Measurements from ENCODE around the gene PTPN2. TPM values are rescaled to one million over a fixed set of nuclear protein-coding genes. Genes with fewer than 3 reads are reported as not detected.
"Not testable (repeated sequence)": the region's sequence is repeated elsewhere in the genome, so short reads cannot be mapped to it uniquely, and the experiment has no call there.

Gene PTPN2
- total and polyA plus RNA-seq, 3 experiments from 2014 or later, result 52.6 to 91.9 (median 60.3) TPM

DNA sequence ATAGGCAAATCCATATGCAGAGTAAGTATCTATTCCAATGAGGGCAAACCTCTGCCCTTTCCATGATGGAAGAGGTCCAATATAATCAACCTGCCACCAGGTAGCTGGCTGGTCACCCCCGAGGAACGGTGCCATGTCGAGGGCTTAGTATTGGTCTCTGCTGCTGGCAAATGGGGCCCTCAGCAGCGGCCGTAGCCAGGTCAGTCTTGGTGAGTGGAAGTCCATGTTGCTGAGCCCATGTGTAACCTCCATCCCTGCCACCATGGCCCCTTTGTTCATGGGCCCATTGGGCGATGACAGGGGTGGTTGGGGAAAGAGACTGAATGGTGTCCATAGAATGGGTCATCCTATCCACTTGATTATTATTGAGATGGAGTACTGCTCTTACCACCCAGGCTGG lies 128.4 kb downstream of the PTPN2 start:
- H3K9me3 Mint-ChIP-seq; H3K27me3 Mint-ChIP-seq; H3K36me3 Mint-ChIP-seq; DNase-seq; H3K9me3 ChIP-seq (ENCODE audit: low read length); H3K27ac ChIP-seq (ENCODE audit: low read depth, low read length); H3K36me3 ChIP-seq (ENCODE audit: insufficient read depth, low read length); H3K4me3 Mint-ChIP-seq; H3K4me1 ChIP-seq (ENCODE audit: insufficient read depth, low read length); H3K27me3 ChIP-seq (ENCODE audit: insufficient read depth, low read length, poor library complexity, severe bottlenecking); CTCF ChIA-PET; H3K4me1 Mint-ChIP-seq; POLR2A ChIA-PET; H3K4me3 ChIP-seq (ENCODE audit: low read length): not testable (repeated sequence)
- H3K27ac Mint-ChIP-seq, result peak overlapping the region in 1 of 8 donors; percentile 40

DNA sequence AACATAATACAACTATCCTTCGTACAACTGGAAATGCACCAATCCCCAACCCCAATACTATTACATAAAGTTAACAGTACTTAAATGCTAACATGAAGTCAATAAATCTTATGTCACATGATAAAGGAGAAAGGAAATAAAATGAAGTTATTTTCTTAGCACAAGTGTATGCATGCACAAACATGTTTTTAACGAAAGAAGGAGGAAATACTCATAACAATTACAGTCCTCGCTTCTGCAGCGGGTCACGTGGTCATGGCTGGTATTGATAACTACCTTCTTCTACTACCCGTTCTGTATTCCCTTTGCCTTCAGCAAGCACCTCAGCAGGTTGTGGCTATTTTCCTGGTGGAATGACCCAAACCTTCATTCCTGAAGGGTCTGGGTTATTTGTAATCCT lies 129.5 kb downstream of the PTPN2 start:
- Histone ChIP-seq H3K9me3 (ENCODE audit: low read length) (no peaks in the 10 kb centered on the region), H3K36me3 (ENCODE audit: insufficient read depth, low read length) (no peaks in the 10 kb centered on the region), H3K27ac (ENCODE audit: low read depth, low read length) (no peak overlapping the region), H3K27me3 (ENCODE audit: insufficient read depth, low read length, poor library complexity, severe bottlenecking) (no peaks in the 10 kb centered on the region), H3K4me1 (ENCODE audit: insufficient read depth, low read length) (peaks cover 12% of the 10 kb centered on the region), H3K4me3 (ENCODE audit: low read length) (no peak overlapping the region)
- Mint-ChIP-seq H3K4me3 (no peak overlapping the region), H3K27ac (no peak overlapping the region), H3K9me3 (peaks cover 0 to 1% (median 0%) of the 10 kb centered on the region in 5 donors), H3K27me3 (peaks cover 0 to 5% of the 10 kb centered on the region in 2 donors), H3K4me1 (peaks cover 3 to 10% (median 7%) of the 10 kb centered on the region in 3 donors), H3K36me3 (peaks cover 0 to 4% (median 2%) of the 10 kb centered on the region in 3 donors)
- no peak for DNase-seq
- POLR2A ChIA-PET, result no interaction called here
- CTCF ChIA-PET, result no interaction called here

DNA sequence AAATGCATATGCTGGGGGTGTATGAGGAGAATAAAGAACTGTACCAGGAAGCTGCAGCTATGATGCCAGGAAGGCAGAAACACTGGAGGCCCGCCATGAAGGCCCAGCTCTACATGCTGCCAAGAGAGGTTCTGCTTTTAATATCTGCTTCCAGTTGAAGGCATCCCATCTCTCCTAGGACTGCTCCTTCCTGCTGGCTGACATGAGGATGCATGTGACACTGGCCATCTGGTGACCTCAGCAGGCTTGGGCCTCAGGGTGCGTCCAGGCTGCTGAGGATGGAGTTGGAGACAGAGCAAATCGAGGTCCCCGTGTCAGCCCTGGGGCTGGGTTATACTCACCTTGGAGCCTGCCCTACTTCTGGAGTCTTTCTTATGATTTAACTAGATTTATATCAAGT lies 132.1 kb downstream of the PTPN2 start:
- Histone ChIP-seq H3K9me3 (ENCODE audit: low read length) (no peaks in the 10 kb centered on the region), H3K4me1 (ENCODE audit: insufficient read depth, low read length) (peaks cover 12% of the 10 kb centered on the region), H3K36me3 (ENCODE audit: insufficient read depth, low read length) (no peaks in the 10 kb centered on the region), H3K27ac (ENCODE audit: low read depth, low read length) (no peak overlapping the region), H3K4me3 (ENCODE audit: low read length) (no peak overlapping the region), H3K27me3 (ENCODE audit: insufficient read depth, low read length, poor library complexity, severe bottlenecking) (no peaks in the 10 kb centered on the region)
- no peak overlapping the region for H3K27ac Mint-ChIP-seq
- H3K36me3 Mint-ChIP-seq, result peaks cover 0 to 4% (median 2%) of the 10 kb centered on the region in 3 donors
- H3K4me1 Mint-ChIP-seq, result peaks cover 3 to 10% (median 7%) of the 10 kb centered on the region in 3 donors
- peaks cover 0 to 7% of the 10 kb centered on the region in 2 donors for H3K27me3 Mint-ChIP-seq
- CTCF ChIA-PET, result interaction anchor here (1.4 kb wide), 1 partner anchor 183 kb away, joined by 4 read pairs; no protein-coding TSS in a partner anchor
- POLR2A ChIA-PET, result no interaction called here
- no peak for DNase-seq
- H3K9me3 Mint-ChIP-seq, result peaks cover 0 to 1% (median 0%) of the 10 kb centered on the region in 5 donors
- H3K4me3 Mint-ChIP-seq, result no peak overlapping the region

DNA sequence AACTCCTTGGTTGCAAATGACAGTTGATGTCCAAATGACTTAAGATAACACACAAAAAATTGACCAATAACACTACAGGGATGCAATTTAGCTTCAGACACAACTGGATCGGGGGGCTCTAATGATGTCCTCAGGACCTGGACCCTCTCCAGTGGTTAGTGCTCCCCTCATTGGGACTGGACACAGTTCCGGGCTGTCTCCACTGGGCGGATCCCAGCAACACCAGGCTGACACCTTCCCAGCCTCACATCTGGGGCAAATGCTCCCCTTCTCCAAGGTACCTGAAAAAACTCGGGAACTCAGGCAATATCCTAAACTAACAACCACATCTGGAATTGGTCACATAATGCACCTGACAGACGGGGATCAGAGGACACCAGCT lies 132.5 kb downstream of the PTPN2 start:
- no peak overlapping the region for H3K27ac Mint-ChIP-seq
- no peak overlapping the region for H3K27ac ChIP-seq (ENCODE audit: low read depth, low read length)
- no peak overlapping the region for H3K4me3 ChIP-seq (ENCODE audit: low read length)
- H3K9me3 Mint-ChIP-seq, result peaks cover 0 to under 1% (median 0%) of the 10 kb centered on the region in 5 donors
- H3K4me1 Mint-ChIP-seq, result peaks cover 3 to 10% (median 7%) of the 10 kb centered on the region in 3 donors
- H3K4me3 Mint-ChIP-seq, result no peak overlapping the region
- H3K4me1 ChIP-seq (ENCODE audit: insufficient read depth, low read length), result peaks cover 12% of the 10 kb centered on the region
- peaks cover 0 to 7% of the 10 kb centered on the region in 2 donors for H3K27me3 Mint-ChIP-seq
- no peaks in the 10 kb centered on the region for H3K27me3 ChIP-seq (ENCODE audit: insufficient read depth, low read length, poor library complexity, severe bottlenecking)
- H3K36me3 ChIP-seq (ENCODE audit: insufficient read depth, low read length), result no peaks in the 10 kb centered on the region
- POLR2A ChIA-PET, result no interaction called here
- no peak for DNase-seq
- peaks cover 0 to 2% (median under 1%) of the 10 kb centered on the region in 3 donors for H3K36me3 Mint-ChIP-seq
- no peaks in the 10 kb centered on the region for H3K9me3 ChIP-seq (ENCODE audit: low read length)
- CTCF ChIA-PET, result no interaction called here

DNA sequence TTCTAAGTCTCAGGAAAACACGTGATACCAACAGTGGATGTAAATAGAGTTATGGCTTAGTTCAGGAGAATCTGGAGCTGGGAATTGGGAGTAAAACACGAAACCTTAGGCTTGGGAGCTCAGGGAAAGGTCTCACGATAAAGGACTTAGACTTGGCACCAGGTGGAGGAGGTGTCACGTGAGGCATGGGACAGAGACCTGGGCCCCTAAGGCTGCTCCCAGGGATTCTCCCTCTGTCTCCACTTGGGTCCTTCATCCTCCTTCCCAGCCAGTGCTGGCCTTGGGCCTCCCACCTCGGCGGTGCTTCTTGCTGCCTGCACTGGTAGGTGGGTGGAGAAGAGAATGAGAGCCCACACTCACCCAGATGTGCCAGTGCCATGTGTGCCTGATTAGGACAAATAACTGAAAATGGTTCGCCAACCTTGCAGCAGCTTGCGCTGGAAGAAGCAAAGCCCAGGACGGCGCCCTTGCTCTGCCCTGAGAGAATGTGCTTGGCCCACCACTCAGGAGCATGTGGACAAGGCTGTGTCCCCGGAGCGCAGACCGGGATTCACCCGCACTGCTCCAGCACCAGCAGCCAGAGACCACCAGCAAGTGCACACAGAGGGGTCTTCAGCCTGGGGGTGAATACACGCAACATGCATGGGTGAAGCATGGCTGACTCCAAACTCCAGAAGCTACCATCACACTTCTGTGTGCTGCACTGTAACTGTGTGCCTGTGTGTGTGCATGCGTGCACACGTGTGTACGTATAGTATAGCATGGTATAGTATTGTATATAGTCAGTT lies 133.1 kb downstream of the PTPN2 start:
- Mint-ChIP-seq H3K36me3 (peaks cover 0 to 2% (median 0%) of the 10 kb centered on the region in 3 donors), H3K4me3 (peak overlapping the region in 1 of 7 donors; percentile 18), H3K27me3 (peaks cover 0 to 7% of the 10 kb centered on the region in 2 donors), H3K27ac (no peak overlapping the region), H3K4me1 (peaks cover 3 to 10% (median 7%) of the 10 kb centered on the region in 3 donors), H3K9me3 (no peaks in the 10 kb centered on the region)
- no peak overlapping the region for H3K4me3 ChIP-seq (ENCODE audit: low read length)
- no peaks in the 10 kb centered on the region for H3K27me3 ChIP-seq (ENCODE audit: insufficient read depth, low read length, poor library complexity, severe bottlenecking)
- no peak for DNase-seq
- H3K4me1 ChIP-seq (ENCODE audit: insufficient read depth, low read length), result peaks cover 12% of the 10 kb centered on the region
- no peaks in the 10 kb centered on the region for H3K36me3 ChIP-seq (ENCODE audit: insufficient read depth, low read length)
- CTCF ChIA-PET, result no interaction called here
- no peak overlapping the region for H3K27ac ChIP-seq (ENCODE audit: low read depth, low read length)
- POLR2A ChIA-PET, result no interaction called here
- H3K9me3 ChIP-seq (ENCODE audit: low read length), result no peaks in the 10 kb centered on the region

DNA sequence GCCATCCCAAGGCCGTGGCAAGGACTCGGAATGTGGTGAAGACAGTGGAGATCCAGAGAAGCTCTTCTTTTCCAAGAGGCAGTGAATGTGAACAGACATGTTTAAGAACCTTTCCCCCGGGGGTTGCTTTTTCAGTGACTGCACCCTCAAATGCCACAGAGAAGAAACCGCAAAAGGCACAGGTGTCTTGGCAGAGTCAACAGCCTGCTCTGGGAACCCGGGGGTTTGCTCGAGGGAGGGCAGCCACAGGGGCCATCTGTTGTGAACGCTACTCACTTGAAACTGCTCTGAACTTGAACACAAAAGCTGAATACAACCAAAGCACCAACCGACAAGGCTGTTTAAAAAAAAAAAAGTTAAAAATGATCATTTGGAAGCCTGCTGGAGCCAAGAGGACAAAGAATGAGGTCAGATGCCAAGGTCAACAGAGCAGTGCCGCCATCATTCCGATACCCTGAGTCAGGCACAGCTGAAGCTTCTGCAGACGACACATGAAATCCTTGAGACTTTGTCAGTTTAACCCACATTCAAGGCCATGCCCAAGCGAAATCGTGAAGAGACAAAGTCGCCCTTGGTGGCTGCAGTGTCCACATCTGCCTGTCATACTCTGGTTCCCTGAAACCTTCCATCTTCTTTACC lies 133.8 kb downstream of the PTPN2 start:
- no peak overlapping the region for H3K4me3 ChIP-seq (ENCODE audit: low read length)
- DNase-seq, result peak in 1 of 5 donors; percentile 28

DNA sequence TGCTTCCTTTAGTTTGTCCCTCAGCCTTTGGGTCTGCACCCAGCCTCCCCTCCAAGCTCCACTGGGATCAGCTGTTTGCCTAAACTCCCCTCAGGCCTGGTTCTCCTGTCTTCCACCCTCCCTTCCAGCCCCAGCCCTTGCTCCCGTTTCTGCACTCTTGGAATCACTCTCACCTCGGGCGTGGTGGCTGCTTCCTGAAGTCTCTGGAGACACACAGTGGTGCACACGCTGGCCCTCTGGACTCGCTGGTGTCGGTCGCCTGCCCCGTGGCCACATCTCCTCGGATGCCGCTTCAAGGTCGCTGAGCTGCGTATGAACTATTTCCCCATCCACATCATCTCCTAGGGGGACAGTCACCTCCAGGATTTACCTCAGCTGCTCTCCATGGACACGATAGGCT lies 134.9 kb downstream of the PTPN2 start:
- Histone ChIP-seq H3K36me3 (ENCODE audit: insufficient read depth, low read length) (no peaks in the 10 kb centered on the region), H3K4me3 (ENCODE audit: low read length) (no peak overlapping the region), H3K27ac (ENCODE audit: low read depth, low read length) (no peak overlapping the region), H3K4me1 (ENCODE audit: insufficient read depth, low read length) (peaks cover 12% of the 10 kb centered on the region), H3K27me3 (ENCODE audit: insufficient read depth, low read length, poor library complexity, severe bottlenecking) (no peaks in the 10 kb centered on the region), H3K9me3 (ENCODE audit: low read length) (no peaks in the 10 kb centered on the region)
- peaks cover 3 to 10% (median 7%) of the 10 kb centered on the region in 3 donors for H3K4me1 Mint-ChIP-seq
- no peak overlapping the region for H3K4me3 Mint-ChIP-seq
- POLR2A ChIA-PET, result no interaction called here
- CTCF ChIA-PET, result interaction anchor here (1.6 kb wide), 1 partner anchor 186 kb away, joined by 5 read pairs; no protein-coding TSS in a partner anchor
- no peak overlapping the region for H3K27ac Mint-ChIP-seq
- H3K9me3 Mint-ChIP-seq, result no peaks in the 10 kb centered on the region
- peaks cover 0 to 7% of the 10 kb centered on the region in 2 donors for H3K27me3 Mint-ChIP-seq
- DNase-seq, result no peak
- H3K36me3 Mint-ChIP-seq, result peaks cover 0 to 2% (median 0%) of the 10 kb centered on the region in 3 donors

More for the DNA sequence above, 133.8 kb downstream of the PTPN2 start:
- peak overlapping the region in 1 of 7 donors; percentile 18 for H3K4me3 Mint-ChIP-seq
- Histone ChIP-seq H3K9me3 (ENCODE audit: low read length) (no peaks in the 10 kb centered on the region), H3K27ac (ENCODE audit: low read depth, low read length) (no peak overlapping the region), H3K36me3 (ENCODE audit: insufficient read depth, low read length) (no peaks in the 10 kb centered on the region), H3K4me1 (ENCODE audit: insufficient read depth, low read length) (peaks cover 12% of the 10 kb centered on the region), H3K27me3 (ENCODE audit: insufficient read depth, low read length, poor library complexity, severe bottlenecking) (no peaks in the 10 kb centered on the region)
- peaks cover 3 to 10% (median 7%) of the 10 kb centered on the region in 3 donors for H3K4me1 Mint-ChIP-seq
- no peaks in the 10 kb centered on the region for H3K9me3 Mint-ChIP-seq
- peak overlapping the region in 2 of 8 donors; percentile 21 to 93 for H3K27ac Mint-ChIP-seq
- H3K36me3 Mint-ChIP-seq, result peaks cover 0 to 2% (median 0%) of the 10 kb centered on the region in 3 donors
- ChIA-PET POLR2A (interaction anchor here (0.6 kb wide), 1 partner anchor 862 kb away, joined by 3 read pairs; no protein-coding TSS in a partner anchor), CTCF (no interaction called here)
- H3K27me3 Mint-ChIP-seq, result peaks cover 0 to 7% of the 10 kb centered on the region in 2 donors

DNA sequence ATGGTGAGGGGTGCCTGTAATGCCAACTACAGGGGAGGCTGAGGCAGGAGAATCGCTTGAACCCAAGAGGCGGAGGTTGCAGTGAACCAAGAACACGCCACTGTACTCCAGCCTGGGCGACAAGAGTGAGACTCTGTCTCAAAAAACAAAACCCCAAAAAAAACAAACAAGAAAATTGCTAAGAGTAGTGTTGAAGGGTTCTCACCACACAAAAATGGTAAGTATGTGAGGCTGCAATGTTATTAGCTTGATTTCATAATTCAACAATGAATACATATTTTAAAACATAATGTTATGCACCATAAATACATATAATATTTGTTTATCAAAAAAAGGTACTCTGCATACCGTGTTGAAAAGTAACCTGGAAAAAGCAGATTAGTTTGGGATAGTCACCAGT lies 135.4 kb downstream of the PTPN2 start:
- Mint-ChIP-seq H3K36me3 (peaks cover 0 to 2% (median 0%) of the 10 kb centered on the region in 3 donors), H3K27me3 (peaks cover 0 to 7% of the 10 kb centered on the region in 2 donors), H3K9me3 (no peaks in the 10 kb centered on the region), H3K27ac (no peak overlapping the region), H3K4me1 (peaks cover 3 to 10% (median 7%) of the 10 kb centered on the region in 3 donors), H3K4me3 (no peak overlapping the region)
- Histone ChIP-seq H3K27ac (ENCODE audit: low read depth, low read length) (no peak overlapping the region), H3K9me3 (ENCODE audit: low read length) (no peaks in the 10 kb centered on the region), H3K4me3 (ENCODE audit: low read length) (no peak overlapping the region), H3K36me3 (ENCODE audit: insufficient read depth, low read length) (no peaks in the 10 kb centered on the region), H3K27me3 (ENCODE audit: insufficient read depth, low read length, poor library complexity, severe bottlenecking) (no peaks in the 10 kb centered on the region), H3K4me1 (ENCODE audit: insufficient read depth, low read length) (peaks cover 12% of the 10 kb centered on the region)
- no peak for DNase-seq
- ChIA-PET POLR2A (no interaction called here), CTCF (interaction anchor here (1.6 kb wide), 1 partner anchor 186 kb away, joined by 5 read pairs; no protein-coding TSS in a partner anchor)

Measured in CD8-positive, alpha-beta memory T cell (primary cell).